ENCODE results near the gene PPP1R3C. TPM values are rescaled to one million over a fixed set of nuclear protein-coding genes. Genes with fewer than 3 reads are reported as not detected.

The PPP1R3C gene
- total RNA-seq, 1 donor from 2014 or later, result 41.2 TPM

GRCh38 chr10:91629715-91630549, 2.9 kb downstream of the PPP1R3C start:
- no peak for DNase-seq

DNA sequence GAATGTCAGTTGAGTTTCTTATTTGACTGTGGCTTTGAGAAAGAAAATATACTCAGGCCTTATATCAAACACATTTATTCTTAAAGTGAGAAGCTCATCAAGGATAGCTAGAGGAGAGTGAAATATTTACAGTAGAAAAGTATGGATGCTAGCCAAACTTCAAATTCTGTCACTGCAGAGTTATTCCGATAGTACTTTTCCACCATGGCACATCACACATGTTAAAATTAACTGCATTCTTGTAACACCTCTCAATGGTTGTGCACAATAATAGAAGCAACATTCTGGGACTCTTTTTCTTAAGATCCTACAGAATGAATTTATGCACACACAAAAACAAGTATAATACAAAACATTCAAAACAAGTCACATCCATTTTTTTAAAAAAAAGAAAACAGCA, 4.5 kb downstream of the PPP1R3C start:
- no peak for DNase-seq

- no peak for DNase-seq
These were observed 5.3 kb downstream of the PPP1R3C start for GRCh38 chr10:91627344-91628102.

GRCh38 chr10:91626936-91627335, 5.9 kb downstream of the PPP1R3C start:
- no peak for DNase-seq

DNA sequence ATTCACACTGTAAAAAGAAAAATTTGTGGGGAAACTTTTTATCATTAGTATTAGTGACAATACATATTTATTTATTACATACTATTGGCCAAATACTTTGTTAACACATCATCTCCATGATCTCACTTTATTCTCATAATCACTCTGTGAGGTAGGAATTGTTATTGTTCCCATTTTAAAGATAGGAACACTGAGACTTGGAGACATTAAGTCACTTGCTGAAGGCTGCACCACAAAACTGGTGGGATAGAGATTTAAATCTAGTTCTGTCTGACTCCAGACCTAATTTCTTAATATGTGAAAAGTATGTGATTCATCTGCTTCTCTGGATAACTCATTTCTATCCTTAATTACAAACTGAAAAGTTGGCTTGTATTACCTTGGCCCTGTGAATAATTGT, 8.2 kb downstream of the PPP1R3C start:
- DNase-seq, result no peak

DNA sequence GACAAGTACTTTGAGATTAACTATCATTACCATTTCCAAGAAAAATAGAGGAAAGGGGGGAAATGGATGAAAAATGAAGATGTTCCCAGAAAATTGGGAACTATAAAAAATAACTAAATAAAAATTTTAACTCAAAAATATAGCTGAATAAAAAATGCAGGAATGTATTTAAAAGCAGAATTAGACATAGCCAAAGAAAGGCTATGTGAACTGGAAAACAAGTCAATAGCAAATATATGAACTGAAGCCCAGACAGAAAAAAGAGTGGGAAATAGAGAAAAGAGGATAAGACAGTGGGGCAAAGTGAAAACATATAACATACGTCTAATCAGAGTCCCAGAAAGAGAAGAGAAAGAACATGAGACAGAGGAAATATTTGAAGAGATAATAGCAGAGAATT, 10.3 kb downstream of the PPP1R3C start:
- no peak for DNase-seq

- DNase-seq, result no peak
These were observed 11.3 kb downstream of the PPP1R3C start for GRCh38 chr10:91621483-91622113.

DNA sequence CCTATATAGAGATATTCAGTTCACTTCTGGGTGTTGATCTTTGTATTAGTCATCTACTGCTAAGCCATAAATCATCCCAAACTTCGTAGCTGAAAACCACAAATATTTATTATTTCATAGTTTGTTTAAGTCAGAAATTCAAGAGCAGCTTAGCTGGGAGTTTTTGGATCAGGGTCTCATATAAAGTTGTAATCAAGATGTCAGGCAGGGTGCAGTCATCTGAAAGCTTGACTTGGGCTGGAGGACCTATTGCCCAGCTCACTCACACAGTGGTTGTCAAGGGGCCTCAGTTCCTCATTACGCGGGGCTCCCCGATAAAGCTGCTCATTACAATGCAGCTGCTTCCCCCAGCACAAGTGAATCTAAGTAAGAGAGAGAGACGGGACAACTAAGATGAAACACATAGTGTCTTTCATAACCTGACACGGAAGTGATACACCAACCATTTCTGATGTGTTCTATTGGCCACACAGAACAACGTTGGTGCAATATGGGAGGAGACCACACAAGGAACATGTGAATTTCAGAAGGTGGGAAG, 15.7 kb downstream of the PPP1R3C start:
- DNase-seq, result no peak

DNA sequence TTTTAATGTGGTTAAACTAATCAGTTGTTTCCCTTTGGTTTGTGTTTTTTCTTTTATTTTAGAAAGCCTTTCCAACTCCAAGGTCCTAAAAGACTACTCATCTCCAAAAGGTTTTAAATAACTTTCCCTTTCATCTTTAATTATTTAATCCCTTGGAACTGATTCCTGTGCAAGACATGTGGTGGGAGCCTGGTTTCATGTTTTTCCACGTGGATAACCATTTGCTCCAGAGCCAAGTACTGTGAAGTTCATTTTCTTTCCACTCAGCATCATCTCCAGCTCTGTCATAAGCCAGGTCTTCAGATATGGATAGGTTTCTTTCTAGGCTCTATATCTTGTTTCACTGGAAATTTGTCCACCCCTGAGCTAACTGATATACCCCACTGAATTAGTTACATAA, 16.7 kb downstream of the PPP1R3C start:
- DNase-seq, result no peak

- no peak for DNase-seq
These were observed 18.6 kb downstream of the PPP1R3C start for GRCh38 chr10:91614225-91614624.

DNA sequence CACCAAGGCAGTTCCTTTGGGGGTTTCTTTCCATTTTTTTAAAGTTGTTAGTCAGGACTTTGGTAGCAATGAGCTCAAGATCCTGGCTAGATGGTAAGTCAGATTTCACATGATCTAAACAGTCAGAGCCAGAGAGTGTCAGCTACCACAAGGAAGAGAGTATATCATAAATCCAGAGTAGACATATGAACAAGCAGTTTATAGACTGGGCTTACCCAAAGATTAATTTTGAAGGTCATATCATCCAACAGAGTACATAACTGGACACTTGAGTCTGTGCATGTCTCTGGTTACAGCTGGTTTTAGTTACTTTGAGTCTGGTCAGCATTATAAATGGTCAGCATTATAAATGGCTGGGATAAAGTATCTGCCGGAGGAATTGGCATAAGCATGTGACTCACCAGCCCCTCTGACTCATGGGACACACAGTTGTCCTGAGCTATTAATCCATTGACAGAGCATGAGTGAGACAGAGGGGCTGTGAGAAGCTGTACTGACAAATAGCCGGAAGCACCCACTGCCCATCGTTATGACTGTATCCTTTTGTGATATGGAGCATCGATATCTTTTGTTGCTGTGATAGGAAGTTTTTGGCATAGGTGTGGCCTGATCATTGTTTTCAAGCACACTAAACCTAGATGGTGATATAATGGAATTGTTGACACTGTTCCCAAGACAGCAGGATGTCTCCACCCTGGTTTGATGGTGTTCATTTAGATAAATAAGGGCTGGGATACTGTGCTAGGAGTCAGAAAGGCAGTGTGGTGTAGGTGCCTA, 19.3 kb downstream of the PPP1R3C start:
- DNase-seq, result no peak

DNA sequence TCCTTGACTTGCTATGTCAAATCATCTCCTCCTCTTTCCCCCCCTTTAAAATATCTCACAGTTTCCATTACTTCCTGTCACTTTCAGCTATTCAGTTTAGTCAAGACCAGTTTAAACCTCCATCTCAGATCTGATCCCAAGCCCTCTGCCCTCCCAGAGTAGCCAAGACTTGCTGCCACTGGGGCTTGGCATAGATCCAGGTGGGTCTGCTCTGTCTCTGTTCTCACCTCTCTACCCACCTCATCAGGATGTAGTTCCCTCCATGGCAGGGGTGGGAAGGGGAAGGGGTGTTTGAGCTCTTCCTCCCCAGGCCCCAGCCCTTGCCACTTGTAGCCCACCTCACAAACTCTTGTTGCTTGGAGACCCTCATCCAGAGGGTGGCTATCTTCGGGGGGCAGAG, 22.0 kb downstream of the PPP1R3C start:
- DNase-seq, result no peak

- DNase-seq, result no peak
These were observed 22.4 kb downstream of the PPP1R3C start for GRCh38 chr10:91610444-91610843.

DNA sequence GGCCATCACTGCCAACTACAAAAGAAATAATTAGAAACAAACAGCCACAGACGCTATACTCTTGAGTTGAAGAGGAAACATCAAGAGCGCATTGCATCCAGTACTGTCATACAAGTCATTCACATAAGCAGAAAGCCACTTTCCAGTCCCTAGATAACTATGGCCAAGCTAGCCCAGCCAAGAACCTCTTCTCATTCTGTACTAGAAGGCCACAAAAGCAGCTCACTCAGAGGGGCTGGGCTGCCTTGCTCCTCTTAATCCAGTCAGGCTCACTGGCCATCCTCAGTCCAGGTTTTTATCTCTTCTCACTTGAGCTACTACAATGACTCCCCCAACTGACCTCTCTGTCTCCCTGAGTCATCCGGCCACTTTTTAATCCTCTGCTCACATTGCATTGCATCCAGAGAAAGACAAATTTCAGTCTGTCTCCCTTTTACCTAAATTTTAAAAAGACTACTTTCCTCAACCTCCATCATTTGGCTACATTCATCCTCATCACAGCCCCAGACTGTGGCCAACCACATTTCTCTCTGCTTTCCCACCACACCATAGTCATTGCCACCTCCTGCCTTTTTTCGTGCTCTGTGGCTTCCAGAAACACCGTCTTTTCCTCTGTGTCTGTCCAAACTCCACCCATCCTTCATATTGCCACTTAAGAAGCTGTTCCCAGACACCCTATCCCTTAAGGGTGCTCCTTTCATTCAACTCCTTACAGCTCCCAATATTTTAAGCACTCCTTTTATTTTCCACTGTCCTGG, 25.0 kb downstream of the PPP1R3C start:
- no peak for DNase-seq

DNA sequence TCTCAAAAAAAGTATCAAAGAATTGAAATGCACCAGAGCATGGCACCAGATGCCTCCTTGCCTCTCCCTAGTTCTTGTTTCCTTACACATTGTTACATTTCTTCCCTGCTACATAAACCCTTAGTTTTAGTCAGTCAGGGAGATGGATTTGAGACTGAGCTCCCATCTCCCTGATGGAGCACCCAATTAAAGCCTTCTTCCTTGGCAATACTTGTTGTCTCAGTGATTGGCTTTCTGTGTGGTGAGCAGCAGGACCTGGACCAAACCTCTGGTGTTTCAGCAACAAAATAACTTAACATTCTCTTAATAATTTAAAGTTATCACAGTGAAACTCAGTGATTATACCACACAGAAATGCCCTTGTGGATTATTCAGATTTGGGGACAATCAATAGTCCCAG, 26.9 kb downstream of the PPP1R3C start:
- no peak for DNase-seq

- DNase-seq, result no peak
These were observed 28.0 kb downstream of the PPP1R3C start for GRCh38 chr10:91604553-91605534.

DNA sequence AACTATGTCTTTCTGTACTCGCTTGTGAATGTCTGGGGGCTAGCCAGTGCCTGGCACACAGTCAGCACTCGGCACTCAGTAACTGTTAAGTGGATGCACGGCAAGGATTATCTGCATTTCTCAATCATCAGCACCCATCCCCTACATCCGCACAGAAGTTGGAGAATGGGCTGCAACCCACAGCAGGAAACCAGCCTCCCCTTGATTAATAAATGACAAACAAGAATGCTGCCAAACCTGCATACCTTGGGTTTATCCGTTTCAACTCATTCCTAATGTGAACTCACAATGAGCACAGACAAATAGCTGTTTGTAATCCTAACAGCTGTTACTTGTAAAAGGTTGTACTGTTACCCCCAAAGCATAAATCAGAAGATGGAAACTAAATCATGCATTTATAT, 28.9 kb downstream of the PPP1R3C start:
- no peak for DNase-seq

GRCh38 chr10:91602868-91603568, 29.9 kb downstream of the PPP1R3C start:
- DNase-seq, result no peak

- no peak for DNase-seq
These were observed 30.4 kb downstream of the PPP1R3C start for GRCh38 chr10:91602449-91602848.

Data from occipital lobe (tissue), 2 donors.